ENCODE measurements around the gene DNAAF5. TPM values are rescaled to one million over a fixed set of nuclear protein-coding genes. Genes with fewer than 3 reads are reported as not detected.

DNAAF5 gene
- total and polyA plus RNA-seq, 9 of the 15 experiments (the other 6 are each of a cell fraction or from before 2014, with no cell fraction given), result 3.1 to 69.7 (median 19.1) TPM

DNA sequence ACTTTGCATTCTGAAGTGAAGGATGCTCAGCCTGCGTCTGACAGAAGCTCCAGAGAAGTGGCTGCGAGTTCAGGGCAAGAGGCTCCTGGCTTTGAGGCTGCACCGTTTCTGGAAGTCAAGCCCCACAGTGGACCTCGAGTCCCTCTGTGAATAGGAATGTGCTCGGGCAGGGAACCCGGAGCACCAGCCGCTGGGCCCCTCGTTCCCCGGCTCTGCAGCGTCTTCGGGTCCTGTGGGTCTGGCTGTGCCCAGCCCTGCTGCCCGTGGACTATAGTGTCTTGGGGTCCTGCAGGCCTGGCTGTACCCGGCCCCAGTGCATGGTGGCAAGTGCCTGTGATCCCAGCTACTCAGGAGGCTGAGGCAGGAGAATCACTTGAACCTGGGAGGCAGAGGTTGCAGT, 45.9 kb downstream of the DNAAF5 start:
- ChIA-PET CTCF (ENCODE audit: low intra/inter-chr PET ratio) (interaction anchor here (0.7 kb wide), 1 partner anchor 410 kb away, joined by 5 read pairs; no protein-coding TSS in a partner anchor), POLR2A (interaction anchor here (0.6 kb wide), 1 partner anchor 45 kb away, joined by 3 read pairs; no protein-coding TSS in a partner anchor)
- intact Hi-C loops (cut with micrococcal nuclease), result no loop called here
- Histone ChIP-seq H3K36me3 (ENCODE audit: control insufficient read depth, insufficient read depth, low read length) (peaks cover 81% of the 10 kb centered on the region), H4K20me1 (replicated peaks; ENCODE audit: control insufficient read depth, insufficient read depth, low read length) (no peaks in the 10 kb centered on the region), H3K4me1 (replicated peaks in 1 of 2; ENCODE audit: control insufficient read depth in 2 of 2, insufficient read depth in 2 of 2, low read length in 2 of 2) (peaks cover 0 to 16% of the 10 kb centered on the region in 2 experiments; a peak in 2 of 5 replicates), H3K9me3 (replicated peaks; ENCODE audit: control insufficient read depth, insufficient read depth, low read depth, low read length) (no peaks in the 10 kb centered on the region), H3K79me2 (ENCODE audit: control insufficient read depth, insufficient read depth, low read length) (no peaks in the 10 kb centered on the region), H3K27ac (ENCODE audit: extremely low read depth, low read depth, low read length) (no peak overlapping the region), H3K9ac (ENCODE audit: insufficient read depth in 1 of 2, low read depth in 2 of 2, low read length in 2 of 2) (no peak overlapping the region), H3K4me3 (no peak overlapping the region), H2AFZ (ENCODE audit: low read depth, low read length) (no peak overlapping the region), H3K4me2 (ENCODE audit: insufficient read depth, low read length) (no peak overlapping the region), H3K9me1 (ENCODE audit: control insufficient read depth, insufficient read depth, low read length) (no peaks in the 10 kb centered on the region), H3K27me3 (ENCODE audit: control insufficient read depth in 2 of 2, insufficient read depth in 2 of 2, low read length in 2 of 2) (no peaks in the 10 kb centered on the region)
- in situ Hi-C loops (cut with MboI), result loop anchor here (10.0 kb wide), 1 partner anchor 458 kb away; no protein-coding TSS in a partner anchor
- ATAC-seq (no peak), FAIRE-seq (no peak), DNase-seq (ENCODE audit: extremely low read depth in 1 of 4, low spot score in 3 of 4) (no peak)
- BruUV-seq (replicated peaks), result no TSS peak
- 97% methylated on average over 13 of the region's 13 CpGs for WGBS (ENCODE audit: insufficient coverage, low coverage, missing lambda C conversion rate)
- TF ChIP-seq EP300 (IDR thresholded peaks at IDR 0.05; ENCODE audit: low read length) (no peak), GATAD2B (IDR thresholded peaks at IDR 0.05; ENCODE audit: borderline replicate concordance) (no peak), ZNF586 (CRISPR knock-in tag; conservative IDR thresholded peaks at IDR 0.05) (no peak), ZNF668 (CRISPR knock-in tag; IDR thresholded peaks at IDR 0.05) (no peak), SMC3 (conservative IDR thresholded peaks at IDR 0.05; ENCODE audit: insufficient read depth, low read depth, low read length) (no peak), ZBTB11 (CRISPR knock-in tag; IDR thresholded peaks at IDR 0.05) (no peak), ZNF311 (CRISPR knock-in tag; IDR thresholded peaks at IDR 0.05) (no peak), TRIM28 (IDR thresholded peaks at IDR 0.05) (no peak), ZNF408 (CRISPR knock-in tag; IDR thresholded peaks at IDR 0.05; ENCODE audit: low read depth) (no peak), CHAMP1 (IDR thresholded peaks at IDR 0.05) (no peak), POLR2A (conservative IDR thresholded peaks at IDR 0.05) (no peak), MAFG (tag; conservative IDR thresholded peaks at IDR 0.05) (no peak), VEZF1 (CRISPR knock-in tag; IDR thresholded peaks at IDR 0.05) (no peak), TFAP4 (CRISPR knock-in tag; IDR thresholded peaks at IDR 0.05; ENCODE audit: borderline replicate concordance) (no peak)

All from K562 (cell line).